GM19193 (cell line): ENCODE data around the gene RTL5.

Source experiments
- POLR2A ChIP-seq: IDR thresholded peaks from 4 replicates; pipeline ENCODE4 v1.6.1; 2011; ENCODE audit not compliant: insufficient read depth, insufficient read length; ENCODE audit errors: extremely low read depth

RTL5 gene

GRCh38 chrX:72105436-72105835 lies 26.3 kb downstream of the RTL5 start:
- no peak for TF ChIP-seq POLR2A

- no peak for TF ChIP-seq POLR2A
Observed at GRCh38 chrX:72102760-72103159, 29.0 kb downstream of the RTL5 start.

- no peak for TF ChIP-seq POLR2A
Observed at GRCh38 chrX:72102126-72102525, 29.6 kb downstream of the RTL5 start.

GRCh38 chrX:72101597-72102037 lies 30.1 kb downstream of the RTL5 start:
- no peak for TF ChIP-seq POLR2A

GRCh38 chrX:72100824-72101351 lies 30.8 kb downstream of the RTL5 start:
- no peak for TF ChIP-seq POLR2A

- no peak for TF ChIP-seq POLR2A
Observed at GRCh38 chrX:72100051-72100755, 31.5 kb downstream of the RTL5 start.

GRCh38 chrX:72097098-72097497 lies 34.6 kb downstream of the RTL5 start:
- no peak for TF ChIP-seq POLR2A

GRCh38 chrX:72095370-72095769 lies 36.3 kb downstream of the RTL5 start:
- TF ChIP-seq POLR2A: no peak

- TF ChIP-seq POLR2A: no peak
Observed at GRCh38 chrX:72094894-72095293, 36.8 kb downstream of the RTL5 start.

GRCh38 chrX:72089254-72089653 lies 42.5 kb downstream of the RTL5 start:
- no peak for TF ChIP-seq POLR2A

GRCh38 chrX:72088761-72089160 lies 43.0 kb downstream of the RTL5 start:
- TF ChIP-seq POLR2A: no peak

GRCh38 chrX:72086995-72087394 lies 44.7 kb downstream of the RTL5 start:
- no peak for TF ChIP-seq POLR2A

GRCh38 chrX:72084114-72084513 lies 47.6 kb downstream of the RTL5 start:
- no peak for TF ChIP-seq POLR2A

GRCh38 chrX:72083291-72083690 lies 48.4 kb downstream of the RTL5 start:
- no peak for TF ChIP-seq POLR2A

GRCh38 chrX:72081605-72082320 lies 50.0 kb downstream of the RTL5 start:
- no peak for TF ChIP-seq POLR2A

- no peak for TF ChIP-seq POLR2A
Observed at GRCh38 chrX:72080800-72081199, 50.9 kb downstream of the RTL5 start.
